Liver (tissue), 3 donors: ENCODE measurements around the gene HCK.

Experiments
- GABPA ChIP-seq, 2 donors: IDR thresholded peaks in 1 of 2; conservative IDR thresholded peaks in 1 of 2; 2 replicates each; pipeline ENCODE4 v1.6.1; 2016; ENCODE audit warnings: antibody characterized with exemption in 2 of 2, mild to moderate bottlenecking in 1 of 2, moderate library complexity in 1 of 2
- JUND ChIP-seq, 2 donors: IDR thresholded peaks; 2 replicates each; pipeline ENCODE4 v1.6.1; 2016; ENCODE audit warnings: antibody characterized with exemption in 2 of 2
- NR2F2 ChIP-seq: IDR thresholded peaks from 2 replicates; pipeline ENCODE4 v1.6.1; 2016; ENCODE audit warnings: antibody characterized with exemption
- TAF1 ChIP-seq: conservative IDR thresholded peaks from 2 replicates; pipeline ENCODE4 v1.6.1; 2016; ENCODE audit warnings: antibody characterized with exemption, mild to moderate bottlenecking
- TF ChIP-seq, protein P1 (sequence below): fragments of 150-350 bp; IDR thresholded peaks from 2 replicates; pipeline ENCODE4 v1.5.1; 2017; ENCODE audit warnings: improper control_type of control experiment, low read depth, low read length; ENCODE audit not compliant: missing input control
- TF ChIP-seq, protein P2 (sequence below): IDR thresholded peaks from 2 replicates; pipeline ENCODE4 v1.6.1; 2016; ENCODE audit warnings: antibody characterized with exemption
- TF ChIP-seq, protein P3 (sequence below): IDR thresholded peaks from 2 replicates; pipeline ENCODE4 v1.6.1; 2016; ENCODE audit warnings: antibody characterized with exemption, mild to moderate bottlenecking
- donor health status: healthy.
- donor health status: healthy.

DNA sequence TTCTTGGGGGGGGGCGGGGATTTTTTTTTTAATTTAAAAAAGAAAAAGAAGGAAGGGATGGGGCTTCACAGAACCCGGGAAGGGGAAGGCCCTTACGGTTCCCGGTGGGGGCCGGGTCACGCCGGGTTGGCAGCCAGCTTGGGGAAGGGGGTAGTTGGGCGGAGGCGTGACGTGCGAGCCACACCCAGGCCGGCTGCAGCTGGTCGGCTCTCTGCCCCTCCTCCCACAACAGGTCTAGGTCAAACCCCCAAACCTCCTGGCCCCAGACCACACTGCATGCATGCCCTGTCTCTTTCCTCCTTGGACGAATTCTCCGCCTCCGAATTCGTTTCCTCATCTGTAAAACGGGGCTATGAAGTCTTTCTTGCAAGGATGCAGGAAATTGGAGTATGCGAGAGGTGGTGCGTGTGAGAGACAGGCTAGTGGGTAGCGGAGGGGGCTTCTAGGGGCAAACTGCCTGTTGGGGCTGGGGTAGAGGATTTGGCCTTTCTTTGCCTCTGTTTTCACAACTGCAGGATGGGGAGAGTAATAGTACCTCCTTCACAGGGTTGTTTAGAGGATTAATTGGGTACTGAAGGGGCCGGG lies 828 bp downstream of the HCK start:
- TF ChIP-seq GABPA (IDR thresholded peaks at IDR 0.05 in 1 of 2, conservative IDR thresholded peaks at IDR 0.05 in 1 of 2) (no peak), JUND (IDR thresholded peaks at IDR 0.05) (no peak), TAF1 (no peak), NR2F2 (no peak)
- TF ChIP-seq, protein P1, sequence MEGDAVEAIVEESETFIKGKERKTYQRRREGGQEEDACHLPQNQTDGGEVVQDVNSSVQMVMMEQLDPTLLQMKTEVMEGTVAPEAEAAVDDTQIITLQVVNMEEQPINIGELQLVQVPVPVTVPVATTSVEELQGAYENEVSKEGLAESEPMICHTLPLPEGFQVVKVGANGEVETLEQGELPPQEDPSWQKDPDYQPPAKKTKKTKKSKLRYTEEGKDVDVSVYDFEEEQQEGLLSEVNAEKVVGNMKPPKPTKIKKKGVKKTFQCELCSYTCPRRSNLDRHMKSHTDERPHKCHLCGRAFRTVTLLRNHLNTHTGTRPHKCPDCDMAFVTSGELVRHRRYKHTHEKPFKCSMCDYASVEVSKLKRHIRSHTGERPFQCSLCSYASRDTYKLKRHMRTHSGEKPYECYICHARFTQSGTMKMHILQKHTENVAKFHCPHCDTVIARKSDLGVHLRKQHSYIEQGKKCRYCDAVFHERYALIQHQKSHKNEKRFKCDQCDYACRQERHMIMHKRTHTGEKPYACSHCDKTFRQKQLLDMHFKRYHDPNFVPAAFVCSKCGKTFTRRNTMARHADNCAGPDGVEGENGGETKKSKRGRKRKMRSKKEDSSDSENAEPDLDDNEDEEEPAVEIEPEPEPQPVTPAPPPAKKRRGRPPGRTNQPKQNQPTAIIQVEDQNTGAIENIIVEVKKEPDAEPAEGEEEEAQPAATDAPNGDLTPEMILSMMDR = no peak
- TF ChIP-seq, protein P2, sequence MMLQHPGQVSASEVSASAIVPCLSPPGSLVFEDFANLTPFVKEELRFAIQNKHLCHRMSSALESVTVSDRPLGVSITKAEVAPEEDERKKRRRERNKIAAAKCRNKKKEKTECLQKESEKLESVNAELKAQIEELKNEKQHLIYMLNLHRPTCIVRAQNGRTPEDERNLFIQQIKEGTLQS = no peak
- TF ChIP-seq, protein P3, sequence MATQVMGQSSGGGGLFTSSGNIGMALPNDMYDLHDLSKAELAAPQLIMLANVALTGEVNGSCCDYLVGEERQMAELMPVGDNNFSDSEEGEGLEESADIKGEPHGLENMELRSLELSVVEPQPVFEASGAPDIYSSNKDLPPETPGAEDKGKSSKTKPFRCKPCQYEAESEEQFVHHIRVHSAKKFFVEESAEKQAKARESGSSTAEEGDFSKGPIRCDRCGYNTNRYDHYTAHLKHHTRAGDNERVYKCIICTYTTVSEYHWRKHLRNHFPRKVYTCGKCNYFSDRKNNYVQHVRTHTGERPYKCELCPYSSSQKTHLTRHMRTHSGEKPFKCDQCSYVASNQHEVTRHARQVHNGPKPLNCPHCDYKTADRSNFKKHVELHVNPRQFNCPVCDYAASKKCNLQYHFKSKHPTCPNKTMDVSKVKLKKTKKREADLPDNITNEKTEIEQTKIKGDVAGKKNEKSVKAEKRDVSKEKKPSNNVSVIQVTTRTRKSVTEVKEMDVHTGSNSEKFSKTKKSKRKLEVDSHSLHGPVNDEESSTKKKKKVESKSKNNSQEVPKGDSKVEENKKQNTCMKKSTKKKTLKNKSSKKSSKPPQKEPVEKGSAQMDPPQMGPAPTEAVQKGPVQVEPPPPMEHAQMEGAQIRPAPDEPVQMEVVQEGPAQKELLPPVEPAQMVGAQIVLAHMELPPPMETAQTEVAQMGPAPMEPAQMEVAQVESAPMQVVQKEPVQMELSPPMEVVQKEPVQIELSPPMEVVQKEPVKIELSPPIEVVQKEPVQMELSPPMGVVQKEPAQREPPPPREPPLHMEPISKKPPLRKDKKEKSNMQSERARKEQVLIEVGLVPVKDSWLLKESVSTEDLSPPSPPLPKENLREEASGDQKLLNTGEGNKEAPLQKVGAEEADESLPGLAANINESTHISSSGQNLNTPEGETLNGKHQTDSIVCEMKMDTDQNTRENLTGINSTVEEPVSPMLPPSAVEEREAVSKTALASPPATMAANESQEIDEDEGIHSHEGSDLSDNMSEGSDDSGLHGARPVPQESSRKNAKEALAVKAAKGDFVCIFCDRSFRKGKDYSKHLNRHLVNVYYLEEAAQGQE = no peak
